T-helper 1 cell treated with Interleukin-12 subunit alpha and Interleukin-12 subunit beta and Interleukin-4 antibody, amounts not matched to agents 30 ng/mL and 1 ng/mL, for 36 hours (primary cell): ENCODE measurements around the gene CPN1. TPM values are rescaled to one million over a fixed set of nuclear protein-coding genes. Genes with fewer than 3 reads are reported as not detected.
"Not testable (repeated sequence)": the region's sequence is repeated elsewhere in the genome, so short reads cannot be mapped to it uniquely, and the experiment has no call there.

Experiments
- intact Hi-C: fragments of 100-400 bp; cut with micrococcal nuclease; formaldehyde crosslinking; loops from one replicate; pipeline ENCODE4 v1.15.1; 2024
- total RNA-seq: library from RNA; stranded (reverse); gene quantifications from 2 replicates; pipeline ENCODE4 v1.2.3, GENCODE V29; 2022

The CPN1 gene
- total RNA-seq, result not detected in 2 replicates

DNA sequence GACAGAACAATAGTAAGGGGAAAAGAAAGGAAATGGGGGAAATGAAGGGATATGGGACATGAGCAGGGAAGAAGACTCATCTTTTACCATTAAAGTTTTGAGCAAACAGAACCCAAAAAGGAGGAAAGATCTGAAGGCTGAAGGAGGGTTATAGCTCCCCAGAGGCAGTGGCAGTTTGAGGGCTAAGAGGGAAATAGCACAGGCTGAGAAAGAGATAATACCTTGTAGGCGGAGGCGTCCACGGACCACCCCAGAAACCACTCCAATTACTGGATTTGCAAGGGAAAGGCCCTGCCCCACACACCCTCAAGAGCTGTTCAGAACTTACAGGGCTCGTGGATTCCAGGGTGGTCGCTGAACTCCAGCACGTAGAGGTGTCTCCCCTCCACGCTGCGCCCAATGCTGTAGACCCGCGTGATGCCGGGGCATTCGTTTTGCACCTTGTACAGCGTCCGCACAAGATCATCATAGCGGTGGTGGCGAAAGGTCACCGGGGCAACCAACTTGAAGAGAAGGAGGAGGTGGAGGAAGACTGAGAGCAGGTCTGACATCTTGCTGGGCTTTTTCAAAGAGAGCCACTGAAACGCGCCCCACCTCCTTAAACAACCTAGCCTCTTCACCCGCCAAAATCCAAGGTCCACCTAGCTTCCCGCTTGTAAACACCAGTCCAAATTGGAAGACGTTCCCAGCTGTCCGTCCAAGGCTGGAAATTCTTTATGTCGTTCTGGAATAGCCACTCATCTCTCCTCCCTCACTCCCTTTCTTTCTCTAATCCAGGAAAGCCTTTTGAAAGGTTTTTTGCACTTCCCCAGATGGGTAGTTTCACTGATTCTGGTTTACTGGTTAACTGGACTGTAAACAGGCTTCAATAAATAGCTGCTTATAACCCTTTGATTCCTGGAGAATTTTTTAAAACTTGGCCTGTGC, at the start of gene CPN1:
Gene CPN1, minus strand, starts transcription at position 795 of the 927 bp plus-strand sequence. Its CDS starts 244 bp downstream, at position 551.
- intact Hi-C loops, result no loop called here

DNA sequence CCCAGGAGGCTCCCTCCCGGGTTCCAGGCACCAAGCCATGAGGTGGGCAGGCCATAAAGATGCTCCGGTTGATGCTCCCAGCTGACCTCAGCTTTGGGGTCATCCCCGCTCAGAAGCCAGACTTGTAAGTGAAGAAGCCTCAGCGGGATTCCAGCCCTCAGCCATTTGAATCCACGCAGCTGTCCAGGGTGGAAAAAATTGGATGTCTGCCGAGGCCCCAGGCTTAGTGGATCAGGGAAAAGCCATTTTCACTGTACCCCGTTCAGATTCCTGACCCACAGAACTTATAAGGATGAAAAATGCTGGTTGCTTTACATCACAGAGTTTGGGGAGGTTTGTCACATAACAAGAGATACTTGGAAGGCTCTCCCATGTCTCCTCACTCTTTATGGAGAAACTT, 49.2 kb upstream of the CPN1 start:
- intact Hi-C loops, result no loop called here

- intact Hi-C loops, result no loop called here
Observed at GRCh38 chr10:100129424-100129823, 47.8 kb upstream of the CPN1 start.

- intact Hi-C loops, result no loop called here
Observed at GRCh38 chr10:100128951-100129350, 47.3 kb upstream of the CPN1 start.

DNA sequence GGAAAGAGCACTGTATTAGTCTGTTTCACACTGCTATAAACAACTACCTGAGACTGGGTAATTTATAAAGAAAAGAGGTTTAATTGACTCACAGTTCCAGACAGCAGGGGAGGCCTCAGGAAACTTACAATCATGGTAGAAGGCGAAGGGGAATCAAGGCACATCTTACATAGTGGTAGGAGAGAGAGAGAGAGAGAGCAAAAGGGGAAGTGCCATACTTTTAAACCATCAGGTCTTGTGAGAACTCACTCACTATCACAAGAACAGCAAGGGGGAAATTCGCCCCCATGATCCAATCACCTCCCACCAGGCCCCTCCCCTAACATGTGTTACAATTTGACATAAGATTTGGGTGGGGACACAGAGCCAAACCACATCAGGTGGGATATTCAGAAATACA, 43.7 kb upstream of the CPN1 start:
- intact Hi-C loops, result not testable (repeated sequence)

DNA sequence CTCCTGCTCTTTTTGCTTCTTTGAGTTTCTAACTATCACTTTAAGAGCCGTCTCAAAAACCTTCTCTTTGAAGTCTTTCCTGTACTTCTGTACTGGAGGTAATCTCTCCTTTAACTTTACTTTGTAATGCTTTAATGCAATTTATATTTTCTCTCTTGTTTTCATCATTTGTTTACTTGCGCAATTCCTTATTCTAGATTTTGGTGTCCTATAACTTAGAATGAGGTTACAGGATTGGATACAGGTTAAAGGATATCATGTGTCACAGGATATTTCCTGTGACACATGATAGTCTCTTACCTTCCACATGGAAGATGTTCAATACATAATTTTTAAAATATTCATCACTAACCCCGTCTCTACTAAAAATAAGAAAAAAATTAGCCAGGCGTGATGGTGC, 42.4 kb upstream of the CPN1 start:
- intact Hi-C loops, result loop anchor here (5.0 kb wide), 1 partner anchor 117 kb away; the partner anchor contains the start of gene DNMBP

- intact Hi-C loops, result loop anchor here (2.0 to 5.0 kb wide), 2 partner anchors 64 to 115 kb away; partner anchors contain the start of genes DNMBP and ERLIN1
Observed at GRCh38 chr10:100122780-100123179, 41.1 kb upstream of the CPN1 start.

DNA sequence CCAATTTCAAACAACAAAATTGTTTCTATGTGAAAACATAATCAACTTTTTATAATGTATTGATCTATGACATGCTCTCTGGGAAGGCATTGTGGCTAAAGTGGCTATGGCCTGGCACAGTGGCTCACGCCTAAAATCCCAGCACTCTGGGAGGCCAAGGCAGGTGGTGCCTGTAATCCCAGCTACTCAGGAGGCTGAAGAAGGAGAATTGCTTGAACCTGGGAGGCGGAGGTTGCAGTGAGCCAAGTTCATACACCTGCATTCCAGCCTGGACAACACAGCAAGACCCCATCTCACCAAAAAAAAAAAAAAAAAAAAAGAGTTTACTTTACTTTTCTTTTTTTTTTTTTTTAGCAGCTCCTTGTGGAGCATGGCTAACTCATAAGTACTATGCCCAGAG, 38.9 kb upstream of the CPN1 start:
- intact Hi-C loops, result loop anchor here (5.0 kb wide), 1 partner anchor 113 kb away; the partner anchor contains the start of gene DNMBP

GRCh38 chr10:100119726-100120125, 38.1 kb upstream of the CPN1 start:
- intact Hi-C loops, result loop anchor here (5.0 kb wide), 1 partner anchor 112 kb away; the partner anchor contains the start of gene DNMBP

DNA sequence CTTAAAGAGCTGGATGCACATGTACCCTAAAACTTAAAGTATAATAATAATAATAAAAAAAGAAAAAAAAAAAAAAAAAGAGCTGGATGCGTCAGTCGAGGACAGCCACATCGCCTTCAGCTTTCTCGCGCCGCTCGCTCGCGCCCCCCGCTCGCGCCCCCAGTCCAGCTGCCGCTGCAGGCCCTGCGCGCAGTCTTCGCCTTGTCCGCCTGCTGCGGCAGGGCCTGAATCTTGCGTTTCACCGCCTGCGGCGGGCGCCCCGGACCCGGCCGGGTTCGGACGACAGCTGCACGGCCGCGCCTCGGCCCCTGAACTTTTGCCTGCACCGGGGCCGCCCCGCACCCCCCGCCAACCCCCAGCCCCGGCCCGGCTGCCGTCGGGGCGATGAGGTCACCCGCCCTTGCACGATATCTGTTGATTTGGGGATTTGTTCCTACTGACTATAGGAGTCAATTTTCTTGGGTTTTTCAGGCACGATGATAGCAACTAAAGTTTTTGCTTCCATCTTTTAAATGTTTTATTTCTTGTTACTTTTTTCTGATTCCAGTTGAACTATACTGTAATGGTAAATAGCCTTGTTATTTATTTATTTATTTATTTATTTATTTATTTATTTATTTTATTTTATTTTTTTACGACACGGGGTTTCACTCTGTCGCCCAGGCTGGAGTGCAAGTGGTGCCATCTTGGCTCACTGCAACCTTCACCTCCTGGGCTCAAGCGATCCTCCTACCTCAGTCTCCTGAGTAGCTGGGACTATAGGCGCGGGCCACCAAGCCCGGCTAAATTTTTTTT, 33.5 kb upstream of the CPN1 start:
- intact Hi-C loops, result no loop called here

- intact Hi-C loops, result no loop called here
Observed at GRCh38 chr10:100114460-100114859, 32.8 kb upstream of the CPN1 start.

GRCh38 chr10:100109670-100110069, 28.0 kb upstream of the CPN1 start:
- intact Hi-C loops, result no loop called here

GRCh38 chr10:100106865-100107264, 25.2 kb upstream of the CPN1 start:
- intact Hi-C loops, result no loop called here

DNA sequence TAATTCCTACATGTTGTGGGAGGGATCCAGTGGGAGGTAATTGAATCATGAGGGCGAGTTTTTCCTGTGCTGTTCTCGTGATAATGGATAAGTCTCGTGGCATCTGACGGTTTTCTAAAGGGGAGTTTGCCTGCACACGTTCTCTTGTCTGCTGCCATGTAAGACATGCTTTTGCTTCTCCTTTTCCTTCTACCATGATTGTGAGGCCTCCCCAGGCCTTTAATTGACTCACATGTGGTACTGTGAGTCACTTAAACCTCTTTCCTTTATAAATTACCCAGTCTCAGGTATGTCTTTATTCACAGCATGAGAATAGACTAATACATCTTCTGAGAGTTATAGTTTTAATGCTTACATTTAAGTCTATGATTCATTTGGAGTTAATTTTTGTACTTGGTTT, 22.6 kb upstream of the CPN1 start:
- intact Hi-C loops, result no loop called here

GRCh38 chr10:100103581-100103980, 21.9 kb upstream of the CPN1 start:
- intact Hi-C loops, result no loop called here

- intact Hi-C loops, result no loop called here
Observed at GRCh38 chr10:100101192-100102076, 19.8 kb upstream of the CPN1 start.

DNA sequence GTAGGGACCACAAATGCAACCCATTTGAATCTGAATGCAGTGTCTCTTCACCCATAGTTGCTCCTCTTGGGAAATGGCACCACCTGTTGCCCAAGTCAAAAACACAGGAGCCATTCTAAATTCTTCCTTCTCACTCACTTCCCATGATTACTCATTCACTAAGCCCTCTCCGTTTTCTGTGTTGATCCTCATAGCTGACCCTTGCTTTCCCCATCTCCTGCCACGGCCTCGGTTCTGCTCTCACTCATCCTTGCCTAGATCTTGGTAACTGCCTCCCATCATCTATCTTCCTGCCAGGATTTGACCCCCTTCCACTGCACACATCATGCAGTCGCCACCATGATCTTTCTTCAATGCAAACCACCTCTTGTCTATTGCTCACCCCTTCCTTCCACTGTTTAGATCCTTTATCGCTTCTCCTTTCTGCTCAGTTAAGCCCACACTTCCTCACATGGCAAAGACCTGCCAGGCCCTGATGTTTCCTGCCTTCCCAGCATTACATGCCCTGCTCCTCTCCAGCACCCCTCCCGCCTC, 19.0 kb upstream of the CPN1 start:
- intact Hi-C loops, result no loop called here

- intact Hi-C loops, result no loop called here
Observed at GRCh38 chr10:100089241-100089640, 7.6 kb upstream of the CPN1 start.

- intact Hi-C loops, result not testable (repeated sequence)
Observed at GRCh38 chr10:100086708-100087107, 5.0 kb upstream of the CPN1 start.

- intact Hi-C loops, result no loop called here
Observed at GRCh38 chr10:100085596-100085995, 3.9 kb upstream of the CPN1 start.

- intact Hi-C loops, result no loop called here
Observed at GRCh38 chr10:100083623-100084022, 2.0 kb upstream of the CPN1 start.
